SK-N-MC (cell line): Measurements from ENCODE around the gene MRPS34.
"Not testable (repeated sequence)": the region's sequence is repeated elsewhere in the genome, so short reads cannot be mapped to it uniquely, and the experiment has no call there.

Experiments
- EZH2 ChIP-seq: fragments of 200-600 bp; sonication (generic); IDR thresholded peaks from one replicate; pipeline ENCODE4 v1.6.1; 2017; ENCODE audit warnings: antibody characterized with exemption
- POLR2AphosphoS5 ChIP-seq: IDR thresholded peaks from 2 replicates; pipeline ENCODE4 v1.6.1; 2012; ENCODE audit warnings: mild to moderate bottlenecking, low read depth, low read length, borderline replicate concordance

DNA sequence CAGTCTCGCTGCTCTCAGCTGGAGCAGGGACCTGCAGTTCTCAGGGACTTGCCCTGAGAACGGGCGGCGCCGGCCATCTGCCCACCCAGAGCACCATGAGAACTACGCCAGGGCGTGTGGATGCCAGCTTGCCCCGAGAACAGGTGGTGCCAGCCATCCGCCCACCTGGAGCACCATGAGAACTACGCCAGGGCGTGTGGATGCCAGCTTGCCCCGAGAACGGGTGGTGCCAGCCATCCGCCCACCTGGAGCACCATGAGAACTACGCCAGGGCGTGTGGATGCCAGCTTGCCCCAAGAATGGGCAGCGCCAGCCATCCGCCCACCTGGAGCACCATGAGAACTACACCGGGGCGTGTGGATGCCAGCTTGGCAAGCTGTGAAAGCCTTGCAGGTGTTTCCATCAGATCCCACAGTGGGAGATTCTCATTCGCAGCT, 40.4 kb downstream of the MRPS34 start:
- TF ChIP-seq POLR2AphosphoS5, EZH2: not testable (repeated sequence)
